Activated CD4-positive, alpha-beta T cell treated with anti-CD3 and anti-CD28 coated beads for 24 hours (primary cell): ENCODE results near the gene ZC4H2.
"Not testable (repeated sequence)": the region's sequence is repeated elsewhere in the genome, so short reads cannot be mapped to it uniquely, and the experiment has no call there.

Experiments
- DNase-seq, 2 donors: peaks; one replicate each; pipeline ENCODE4 v3.0.0-alpha.2; 2020; ENCODE audit warnings: low read depth in 2 of 2

ZC4H2 gene, protein sequence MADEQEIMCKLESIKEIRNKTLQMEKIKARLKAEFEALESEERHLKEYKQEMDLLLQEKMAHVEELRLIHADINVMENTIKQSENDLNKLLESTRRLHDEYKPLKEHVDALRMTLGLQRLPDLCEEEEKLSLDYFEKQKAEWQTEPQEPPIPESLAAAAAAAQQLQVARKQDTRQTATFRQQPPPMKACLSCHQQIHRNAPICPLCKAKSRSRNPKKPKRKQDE

DNA sequence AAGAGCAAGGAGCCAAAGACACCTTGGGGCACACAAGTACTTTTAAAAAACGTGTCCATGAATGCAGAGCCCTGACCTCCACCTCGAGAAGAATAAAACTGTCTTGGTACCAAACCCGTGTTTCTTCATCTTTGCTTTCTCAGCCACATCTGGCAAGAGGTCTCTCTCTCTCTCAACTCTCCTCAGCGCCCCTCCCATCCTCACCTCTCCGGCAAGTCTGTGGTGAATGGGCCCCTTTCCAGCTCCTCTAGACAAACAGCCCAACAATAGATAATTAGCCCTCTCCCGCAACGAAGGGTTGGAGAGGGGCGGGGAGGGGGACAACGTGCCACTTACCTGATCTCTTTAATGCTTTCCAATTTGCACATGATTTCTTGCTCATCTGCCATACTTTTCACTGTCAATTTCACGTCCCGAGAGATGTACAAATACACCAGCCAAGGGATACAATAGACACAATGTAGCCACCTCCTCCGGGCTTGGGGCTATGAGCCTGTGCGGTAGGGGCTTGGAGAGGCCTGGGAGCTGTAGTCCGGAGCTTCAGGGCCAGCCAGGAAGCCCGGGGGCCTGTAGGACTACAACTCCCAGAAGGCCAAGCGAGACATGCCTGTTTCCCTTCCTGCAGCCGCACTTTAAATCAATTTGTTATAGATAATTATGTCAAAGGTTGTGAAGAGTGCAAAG lies at the start of gene ZC4H2:
Gene ZC4H2 (minus strand): TSS at position 462 of the 684 bp plus-strand sequence. CDS start 73 bp downstream, at position 389.
- peak; percentile 39 to 41 for DNase-seq

DNA sequence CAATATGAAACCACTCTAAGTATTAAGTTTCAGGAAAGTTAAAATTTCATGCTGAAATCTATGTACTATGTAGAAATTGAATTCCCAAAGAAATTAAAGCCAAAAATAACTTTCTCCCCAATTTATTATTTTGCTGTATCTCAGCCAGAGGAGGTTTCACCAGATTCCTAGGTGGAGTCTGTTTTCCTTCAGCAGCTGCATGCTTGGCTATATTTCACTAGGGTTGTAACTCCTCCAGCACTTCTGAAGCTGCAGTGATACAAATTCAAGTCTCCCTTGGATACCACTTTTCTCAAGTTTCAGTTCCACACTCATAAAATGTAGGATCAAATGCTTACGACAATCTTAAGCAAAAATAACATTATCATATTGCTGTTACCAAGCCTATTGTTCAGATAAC lies 41.2 kb upstream of the ZC4H2 start:
- no peak for DNase-seq

DNA sequence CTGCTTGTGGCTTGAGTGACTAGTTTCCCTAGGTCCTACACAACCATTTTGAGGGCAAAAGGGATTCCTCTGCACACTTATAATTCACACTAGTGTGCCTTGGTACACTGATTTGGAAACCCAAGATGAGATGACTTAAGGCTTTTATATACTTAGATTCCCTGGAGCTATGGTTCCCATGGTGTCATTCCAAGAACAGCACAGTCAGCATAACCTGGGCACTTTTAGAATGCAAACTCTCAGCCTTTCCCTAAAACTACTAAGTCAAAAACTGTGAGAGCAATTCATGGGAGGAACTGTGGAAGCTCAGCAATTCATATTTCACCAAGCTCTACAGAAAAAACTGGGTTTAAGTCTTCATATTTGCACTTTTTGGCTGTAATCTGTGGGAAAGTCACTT lies 38.0 kb upstream of the ZC4H2 start:
- no peak for DNase-seq

DNA sequence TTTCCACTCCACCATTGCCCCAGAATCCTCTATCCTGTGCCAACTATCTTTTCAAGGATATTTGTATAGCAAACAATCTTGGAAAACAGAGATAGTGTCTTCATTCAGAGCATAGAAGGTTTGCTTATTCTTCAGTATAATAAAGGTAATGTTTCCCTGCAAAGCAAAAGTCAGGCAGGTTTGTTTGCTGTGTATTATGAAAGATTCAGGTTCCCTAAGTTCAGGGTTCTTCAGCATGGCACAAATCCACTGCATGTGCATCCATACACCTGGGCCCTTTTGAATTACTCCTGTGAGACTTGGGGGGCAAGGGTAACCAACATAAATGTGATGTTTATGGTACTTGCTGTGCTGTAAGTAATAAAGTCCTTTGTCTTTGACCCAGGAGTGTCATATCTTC lies 33.2 kb upstream of the ZC4H2 start:
- no peak for DNase-seq

GRCh38 chrX:65002208-65002607 lies 26.0 kb upstream of the ZC4H2 start:
- not testable (repeated sequence) for DNase-seq

- DNase-seq = no peak
Measured at GRCh38 chrX:64996805-64997204, 20.6 kb upstream of the ZC4H2 start.

DNA sequence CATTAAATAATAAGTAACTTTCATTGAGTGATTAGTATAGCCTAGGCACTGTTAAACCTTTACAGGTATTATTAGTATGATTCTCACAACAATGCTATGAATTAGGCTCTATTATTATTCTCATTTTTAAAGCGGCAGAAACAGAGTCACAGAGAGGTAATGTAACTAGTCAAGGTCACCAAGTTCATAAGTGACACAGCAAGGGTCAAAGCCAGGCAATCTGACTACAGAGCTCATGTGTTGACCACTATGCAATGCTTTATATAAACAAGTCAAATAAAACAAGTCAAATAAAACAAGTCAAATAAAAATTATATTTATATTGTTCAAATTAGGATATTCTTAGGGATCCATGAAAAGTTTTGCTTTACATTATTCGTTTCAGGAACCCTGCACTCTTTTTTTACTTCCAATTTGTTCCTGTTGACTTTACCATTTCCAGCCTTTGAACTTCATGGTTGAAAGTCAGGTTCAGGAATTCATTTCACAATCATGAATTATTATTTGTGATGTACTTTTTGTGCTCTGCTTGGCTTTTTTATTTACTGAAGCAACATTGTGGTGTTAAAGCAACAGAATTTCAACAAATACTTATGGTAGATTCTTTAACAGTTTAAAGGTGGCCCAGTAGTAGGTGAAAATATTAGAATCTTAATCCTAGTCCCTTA lies 18.0 kb upstream of the ZC4H2 start:
- no peak for DNase-seq

DNA sequence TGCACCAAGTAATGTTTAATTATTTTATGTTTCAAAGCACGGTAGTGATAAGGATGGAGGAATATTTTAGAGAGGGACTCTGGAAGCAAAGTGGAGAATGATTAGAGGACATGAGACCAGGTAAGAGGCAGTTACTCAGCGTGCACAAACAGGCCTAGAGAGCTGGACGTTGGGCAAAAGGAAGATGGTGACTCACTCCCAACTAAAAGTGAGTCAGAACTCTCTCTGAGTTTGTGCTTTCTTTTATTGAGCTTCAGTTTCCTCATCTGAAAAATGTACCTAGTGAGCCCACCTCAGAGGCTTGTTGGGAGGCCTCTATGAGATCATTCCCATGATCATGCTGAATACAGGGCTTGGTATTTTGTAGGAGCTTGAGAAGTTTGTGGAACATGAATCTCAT lies 1.6 kb upstream of the ZC4H2 start:
- no peak for DNase-seq

GRCh38 chrX:64977051-64977450 lies 801 bp upstream of the ZC4H2 start:
- DNase-seq = no peak

- no peak for DNase-seq
Measured at GRCh38 chrX:64976673-64977040, 407 bp upstream of the ZC4H2 start.

DNA sequence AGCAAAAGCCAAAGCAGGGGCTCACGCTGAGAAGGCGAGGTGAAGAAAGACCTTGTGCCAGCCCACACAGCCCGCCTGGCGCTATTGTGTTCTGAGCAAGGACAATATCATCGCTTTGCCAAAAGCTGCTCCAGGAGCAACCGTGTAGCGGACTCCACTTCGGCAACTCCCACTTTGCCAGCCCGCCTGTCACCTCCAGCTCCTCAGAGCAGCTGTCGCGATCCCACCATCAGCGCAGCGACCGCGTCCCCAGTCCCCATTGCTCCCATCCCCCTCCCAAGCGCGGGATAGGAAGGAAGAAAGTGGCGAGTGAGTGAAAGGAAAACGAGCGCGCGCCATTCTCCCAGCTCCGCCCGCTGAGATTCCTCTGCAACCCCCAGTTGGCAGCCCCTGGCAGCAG lies 759 bp downstream of the ZC4H2 start:
- no peak for DNase-seq

DNA sequence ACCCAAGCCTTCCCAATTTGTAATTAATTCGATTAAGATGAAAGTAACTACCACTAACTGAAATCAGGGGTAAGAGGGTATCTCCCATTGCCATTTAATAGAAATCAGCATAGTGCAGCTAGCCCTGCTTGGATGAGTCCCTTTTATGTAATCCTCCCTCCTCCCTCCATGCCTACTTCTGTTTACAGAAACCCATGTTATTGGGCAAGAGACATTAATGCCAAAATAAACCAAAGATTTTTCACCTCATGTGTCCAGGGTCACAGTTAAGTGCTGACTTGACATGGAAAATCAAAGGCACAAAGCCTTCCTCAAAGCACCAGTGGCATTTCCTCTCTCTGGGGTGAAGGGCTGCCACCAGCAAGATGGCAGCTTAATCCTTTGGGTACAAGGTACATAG lies 50.8 kb downstream of the ZC4H2 start:
- no peak for DNase-seq

DNA sequence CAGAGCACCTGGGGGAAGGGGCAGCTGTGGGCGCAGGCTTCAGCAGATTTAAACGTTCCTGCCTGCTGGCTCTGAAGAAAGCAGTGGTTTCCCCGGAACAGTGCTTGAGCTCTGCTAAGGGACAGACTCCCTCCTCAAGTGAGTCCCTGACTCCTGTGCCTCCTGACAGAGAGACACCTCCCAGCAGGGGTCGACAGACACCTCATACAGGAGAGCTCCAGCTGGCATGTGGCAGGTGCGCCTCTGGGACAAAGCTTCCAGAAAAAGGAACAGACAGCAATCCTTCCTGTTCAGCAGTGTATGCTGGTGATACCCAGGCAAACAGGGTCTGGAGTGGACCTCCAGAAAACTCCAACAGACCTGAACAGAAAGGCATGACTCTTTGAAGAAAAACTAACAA lies 68.1 kb downstream of the ZC4H2 start:
- no peak for DNase-seq

DNA sequence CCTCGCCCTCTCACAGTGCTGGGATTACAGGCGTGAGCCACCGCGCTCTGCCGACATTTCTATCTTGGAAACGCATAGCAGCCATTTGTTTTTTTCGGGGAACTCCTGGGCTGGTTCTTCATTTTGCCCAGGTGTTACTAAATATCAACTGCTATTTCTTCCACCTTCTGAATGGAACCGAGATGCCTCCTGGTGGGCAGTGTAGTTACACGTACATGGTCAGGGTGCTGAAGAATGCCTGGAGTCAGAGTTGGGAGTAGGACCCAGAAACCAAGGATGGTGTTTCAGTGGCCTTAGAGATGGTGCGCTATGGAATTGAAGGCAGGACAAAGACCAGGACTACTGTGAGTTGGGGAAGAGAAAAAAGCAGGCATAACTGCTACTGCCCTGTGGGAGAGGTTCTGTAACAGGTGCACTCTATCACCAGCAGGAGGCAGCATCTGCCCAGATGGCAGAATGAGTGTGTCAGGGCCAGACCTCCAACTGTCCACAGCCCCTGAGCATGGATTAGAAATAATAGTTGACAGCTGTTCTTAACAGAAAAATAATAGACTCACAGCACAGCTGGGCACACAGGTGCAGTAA lies 81.7 kb downstream of the ZC4H2 start:
- DNase-seq = peak in 1 of 2 donors; percentile 6

- no peak for DNase-seq
Measured at GRCh38 chrX:64885850-64886249, 90.4 kb downstream of the ZC4H2 start.

GRCh38 chrX:64878709-64879108 lies 97.5 kb downstream of the ZC4H2 start:
- not testable (repeated sequence) for DNase-seq

- no peak for DNase-seq
Measured at GRCh38 chrX:64867217-64867616, 109.0 kb downstream of the ZC4H2 start.
